ENCODE results near the gene SAMD4B.
A peak's percentile ranks its signal among the peaks of the same experiment; 100 is the strongest.

Gene SAMD4B

GRCh38 chr19:39401070-39401548 is 58.9 kb downstream of the SAMD4B start:
- no peak for DNase-seq (ENCODE audit: extremely low read depth, low read depth)
- TF ChIP-seq, protein P1, sequence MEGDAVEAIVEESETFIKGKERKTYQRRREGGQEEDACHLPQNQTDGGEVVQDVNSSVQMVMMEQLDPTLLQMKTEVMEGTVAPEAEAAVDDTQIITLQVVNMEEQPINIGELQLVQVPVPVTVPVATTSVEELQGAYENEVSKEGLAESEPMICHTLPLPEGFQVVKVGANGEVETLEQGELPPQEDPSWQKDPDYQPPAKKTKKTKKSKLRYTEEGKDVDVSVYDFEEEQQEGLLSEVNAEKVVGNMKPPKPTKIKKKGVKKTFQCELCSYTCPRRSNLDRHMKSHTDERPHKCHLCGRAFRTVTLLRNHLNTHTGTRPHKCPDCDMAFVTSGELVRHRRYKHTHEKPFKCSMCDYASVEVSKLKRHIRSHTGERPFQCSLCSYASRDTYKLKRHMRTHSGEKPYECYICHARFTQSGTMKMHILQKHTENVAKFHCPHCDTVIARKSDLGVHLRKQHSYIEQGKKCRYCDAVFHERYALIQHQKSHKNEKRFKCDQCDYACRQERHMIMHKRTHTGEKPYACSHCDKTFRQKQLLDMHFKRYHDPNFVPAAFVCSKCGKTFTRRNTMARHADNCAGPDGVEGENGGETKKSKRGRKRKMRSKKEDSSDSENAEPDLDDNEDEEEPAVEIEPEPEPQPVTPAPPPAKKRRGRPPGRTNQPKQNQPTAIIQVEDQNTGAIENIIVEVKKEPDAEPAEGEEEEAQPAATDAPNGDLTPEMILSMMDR (IDR thresholded peaks at IDR 0.05; ENCODE audit: low read depth, low read length): no peak

GRCh38 chr19:39401549-39402345 is 59.5 kb downstream of the SAMD4B start:
- TF ChIP-seq, protein P1 (IDR thresholded peaks at IDR 0.05; ENCODE audit: low read depth, low read length): no peak
- no peak for DNase-seq (ENCODE audit: extremely low read depth, low read depth)

DNA sequence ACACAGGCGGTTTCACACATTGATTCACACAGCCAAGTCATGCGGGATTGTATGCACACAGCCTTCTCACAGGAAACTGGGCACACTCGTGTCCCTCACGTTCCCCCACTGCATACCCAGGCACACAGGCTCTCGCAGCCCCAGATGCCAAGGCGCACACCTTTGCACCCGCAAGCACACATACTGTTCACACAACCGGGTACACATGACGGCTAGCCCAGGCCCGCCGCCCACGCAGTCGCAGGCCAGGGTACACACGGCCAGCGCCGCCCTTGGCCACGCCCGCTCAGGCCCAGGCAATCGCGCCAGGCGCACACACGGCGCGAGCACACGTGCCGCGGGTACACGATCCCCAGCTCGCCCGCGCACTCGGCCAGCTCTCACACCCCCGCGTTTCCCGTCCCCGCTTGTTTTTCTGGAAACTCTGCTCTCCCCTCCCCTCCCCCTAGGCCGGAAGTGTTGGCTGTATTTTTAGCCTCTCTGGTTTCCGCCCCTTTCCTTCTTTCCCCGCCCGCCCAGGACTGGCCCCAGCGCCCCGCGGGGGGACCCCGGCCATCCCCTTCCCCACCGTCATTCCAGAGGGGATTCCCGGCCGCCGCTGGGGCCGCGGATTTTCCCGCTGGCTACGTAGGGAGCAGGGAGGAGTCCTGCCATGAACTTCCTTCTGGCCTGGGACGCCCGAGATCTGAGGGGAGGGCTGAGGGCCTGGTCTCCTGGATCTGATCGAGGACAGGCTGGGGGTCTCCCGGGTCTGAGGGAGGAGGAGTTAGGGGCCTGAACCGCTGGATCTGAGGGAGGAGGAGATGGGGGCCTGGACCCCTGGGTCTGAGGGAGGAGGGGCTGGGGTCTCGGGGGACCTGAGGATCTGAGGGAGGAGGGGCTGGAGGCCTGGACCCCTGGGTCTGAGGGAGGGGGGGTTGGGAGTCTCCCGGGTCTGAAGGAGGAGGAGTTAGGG is 60.4 kb downstream of the SAMD4B start:
- DNase-seq (ENCODE audit: extremely low read depth, low read depth): peak; percentile 87
- TF ChIP-seq, protein P1 (IDR thresholded peaks at IDR 0.05; ENCODE audit: low read depth, low read length): no peak

DNA sequence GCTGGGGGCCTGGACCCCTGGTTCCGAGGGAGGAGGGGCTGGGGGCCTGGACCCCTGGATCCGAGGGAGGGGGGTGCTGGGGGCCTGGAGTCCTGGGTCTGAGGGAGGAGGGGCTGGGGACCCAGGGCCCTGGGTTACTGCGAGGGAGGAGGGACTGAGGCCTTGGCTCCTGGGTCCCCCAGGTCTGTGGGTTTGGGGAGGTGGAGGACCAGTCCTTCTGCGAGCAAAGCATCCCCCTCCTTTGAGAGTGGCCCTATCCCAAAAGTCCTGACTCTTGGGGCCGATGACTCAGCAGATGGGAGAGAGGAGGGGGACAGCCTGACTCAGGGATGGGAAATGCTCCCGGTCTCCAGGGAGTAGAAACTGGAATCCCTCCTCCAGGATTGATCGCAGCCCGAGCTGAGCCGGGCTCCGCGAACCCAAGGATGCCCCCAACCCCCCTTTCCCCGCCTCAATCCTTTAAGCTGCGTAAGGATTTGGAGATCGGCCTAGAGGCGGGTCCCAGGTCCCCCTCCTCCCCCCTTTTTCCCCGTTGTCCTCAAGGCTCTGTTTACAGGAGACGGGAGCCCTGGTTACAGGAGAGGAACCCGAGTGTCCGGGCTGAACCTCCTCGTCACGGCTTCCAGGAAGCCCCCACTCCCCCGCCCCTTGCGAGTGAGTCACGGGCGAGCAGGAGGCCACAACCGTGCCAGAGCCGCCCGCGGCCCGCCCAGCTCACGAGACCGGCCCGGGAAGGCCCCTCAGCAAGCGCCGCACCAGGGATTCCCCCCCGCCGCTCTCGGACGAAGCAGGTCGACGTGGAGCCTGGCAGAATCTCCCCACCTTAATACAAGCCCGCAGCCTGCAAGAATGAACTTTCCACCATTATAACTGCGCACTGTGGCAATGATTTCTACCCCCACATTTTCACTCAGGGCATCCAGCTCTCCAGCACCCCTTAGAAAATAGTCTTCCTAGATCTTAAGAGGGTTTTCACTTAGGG is 61.4 kb downstream of the SAMD4B start:
- TF ChIP-seq, protein P1 (IDR thresholded peaks at IDR 0.05; ENCODE audit: low read depth, low read length): no peak
- DNase-seq (ENCODE audit: extremely low read depth, low read depth): peak; percentile 100

DNA sequence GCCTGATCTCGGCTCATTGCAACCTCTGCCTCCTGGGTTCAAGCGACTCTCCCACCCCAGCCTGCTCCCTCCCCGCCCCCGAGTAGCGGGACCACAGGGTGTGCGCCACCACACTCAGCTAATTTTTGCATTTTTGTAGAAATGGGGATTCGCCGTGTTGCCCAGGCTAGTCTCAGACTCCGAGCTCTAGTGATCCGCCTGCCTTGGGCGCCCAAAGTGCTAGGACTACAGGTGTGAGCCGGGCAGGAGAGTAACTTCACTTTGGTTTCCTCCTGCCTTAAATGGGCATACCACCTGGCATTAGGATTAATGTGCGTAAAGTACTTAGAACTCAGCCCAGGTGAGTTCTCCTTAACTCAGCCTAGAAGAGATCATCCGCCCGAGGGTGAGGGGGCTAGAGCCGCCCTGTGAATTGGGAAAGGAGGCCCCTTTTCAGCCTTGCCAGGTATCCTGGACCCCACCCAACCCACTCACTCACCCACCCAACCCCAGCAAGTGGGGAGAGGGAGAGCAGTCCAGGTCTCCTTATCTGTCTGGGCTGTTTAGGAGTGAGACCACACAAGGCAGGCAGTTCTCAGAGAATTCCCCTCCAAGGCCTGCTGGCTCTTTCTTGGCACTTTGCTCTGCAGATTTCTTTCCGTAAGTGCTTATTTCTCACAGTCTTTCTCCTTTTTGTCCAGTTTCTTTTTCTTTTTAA is 63.2 kb downstream of the SAMD4B start:
- TF ChIP-seq, protein P1 (IDR thresholded peaks at IDR 0.05; ENCODE audit: low read depth, low read length): no peak

GRCh38 chr19:39405958-39406655 is 63.9 kb downstream of the SAMD4B start:
- TF ChIP-seq, protein P1 (IDR thresholded peaks at IDR 0.05; ENCODE audit: low read depth, low read length): no peak
- DNase-seq (ENCODE audit: extremely low read depth, low read depth): no peak

More for the DNA sequence above, 63.2 kb downstream of the SAMD4B start:
- DNase-seq (ENCODE audit: extremely low read depth, low read depth): no peak
